Uterus (tissue), 4 donors: ENCODE data around the gene POLR1E. TPM values are rescaled to one million over a fixed set of nuclear protein-coding genes. Genes with fewer than 3 reads are reported as not detected.

Experiments used
- total RNA-seq, 4 donors: library from RNA; depleted of rRNA in 3 of 4; stranded (reverse); fragments of >200 nt in 3 of 4; gene quantifications; one replicate each; pipeline versions ENCODE4 v1.1.0 to v1.2.4, GENCODE V29; 2014 to 2023
- donor health status: DM: yes; HTN: yes; CAD: no.

The POLR1E gene
- total RNA-seq, 4 donors from 2014 or later: 13.2 to 42.7 (median 35.8) TPM

Other genes with a start within 250 kb of the POLR1E start
- 100 to 1,000 TPM in 2 of 4 donors, 10 to 100 TPM in 2; 81.7 to 135 (median 112) TPM for gene GRHPR, start 63.3 kb upstream of the POLR1E start, total RNA-seq
- gene ZBTB5, start 20.5 kb upstream of the POLR1E start, total RNA-seq: 10 to 100 TPM in 3 of 4 donors, 1 to 10 TPM in 1; 6.5 to 22.0 (median 13.3) TPM
- gene FBXO10, start 90.4 kb downstream of the POLR1E start, total RNA-seq: 10 to 100 TPM in 1 of 4 donors, 1 to 10 TPM in 2, not detected in 1; 2.8 to 12.9 (median 9.4) TPM
- gene TOMM5, start 106.6 kb downstream of the POLR1E start, total RNA-seq: 100 to 1,000 TPM in 2 of 4 donors, 10 to 100 TPM in 2; 58.1 to 136 (median 94.7) TPM
- under 1 TPM in 1 of 4 donors, not detected in 3; 0.21 TPM for gene FRMPD1, start 165.0 kb downstream of the POLR1E start, total RNA-seq